Panc1 (cell line): ENCODE data around the gene FIZ1. TPM values are rescaled to one million over a fixed set of nuclear protein-coding genes. Genes with fewer than 3 reads are reported as not detected.

Experiments used
- ATAC-seq: fragments of 200-7000 bp; cut with Tn5 transposase; 2 replicates; pipeline ENCODE4 v1.9.1; 2020; ENCODE audit warnings: mild to moderate bottlenecking, moderate library complexity
- BruUV-seq: library from RNA; stranded (reverse); fragments of 400-500 nt; replicated peaks from 2 replicates; lab custom pipeline; 2021; lab: Mats Ljungman, UMichigan
- CTCF ChIA-PET: fragments of 300-600 bp; sonication (Branson Sonifier 250); formaldehyde crosslinking; loops from one replicate; lab custom pipeline; 2022; ENCODE audit warnings: antibody characterized with exemption; lab: Charles Lee
- POLR2A ChIA-PET: fragments of 300-600 bp; sonication (Branson Sonifier 250); formaldehyde crosslinking; loops from one replicate; lab custom pipeline; 2022; ENCODE audit warnings: antibody characterized with exemption; lab: Charles Lee
- DNase-seq: peaks from one replicate; pipeline ENCODE4 v3.0.0-alpha.2; 2010; ENCODE audit warnings: low read depth, low spot score
- H3K27ac ChIP-seq: 2 replicates; pipeline ENCODE4 v1.5.1; 2011; ENCODE audit warnings: mild to moderate bottlenecking, low read length, inconsistent platforms
- H3K27me3 ChIP-seq: fragments of 200-500 bp; sonication (Bioruptor generic); 2 replicates; pipeline ENCODE4 v1.6.0; 2014; ENCODE audit warnings: low read length, inconsistent platforms; ENCODE audit not compliant: control insufficient read depth, insufficient read depth
- H3K36me3 ChIP-seq: fragments of 200-500 bp; sonication (Bioruptor generic); 2 replicates; pipeline ENCODE4 v1.5.1; 2014; ENCODE audit warnings: inconsistent platforms, mild to moderate bottlenecking, low read length, moderate library complexity; ENCODE audit not compliant: control insufficient read depth, insufficient read depth
- H3K4me1 ChIP-seq: 2 replicates; pipeline ENCODE4 v1.5.1; 2011; ENCODE audit warnings: inconsistent platforms, mild to moderate bottlenecking, low read length, moderate library complexity; ENCODE audit not compliant: control insufficient read depth, insufficient read depth
- H3K4me3 ChIP-seq, 2 experiments: 2 replicates each; pipeline ENCODE4 v1.5.1; 2011 to 2012; ENCODE audit warnings: low read depth in 2 of 2, low read length in 2 of 2, mild to moderate bottlenecking in 2 of 2, inconsistent platforms in 1 of 2, moderate library complexity in 1 of 2
- H3K9me3 ChIP-seq: fragments of 200-500 bp; sonication (Bioruptor generic); 2 replicates; pipeline ENCODE4 v1.5.1; 2014; ENCODE audit warnings: low read depth, mild to moderate bottlenecking, inconsistent platforms, low read length, moderate library complexity; ENCODE audit not compliant: control insufficient read depth, insufficient read depth
- POLR2AphosphoS5 ChIP-seq: IDR thresholded peaks from 2 replicates; pipeline ENCODE4 v1.6.1; 2012; ENCODE audit warnings: mild to moderate bottlenecking, low read depth, low read length, moderate library complexity
- SIN3A ChIP-seq: IDR thresholded peaks from 2 replicates; pipeline ENCODE4 v1.6.1; 2012; ENCODE audit warnings: low read depth, mild to moderate bottlenecking, low read length, moderate library complexity, borderline replicate concordance; ENCODE audit not compliant: insufficient read depth
- TCF7L2 ChIP-seq: IDR thresholded peaks from 2 replicates; pipeline ENCODE4 v1.6.1; 2011; ENCODE audit warnings: mild to moderate bottlenecking, low read depth, low read length, inconsistent platforms
- in situ Hi-C: cut with HindIII; loops from 2 replicates; pipeline ENCODE4 v1.10.0; 2016; ENCODE audit warnings: low sequenced_read_pairs, low pct_unique_long_range_greater_than_20kb
- intact Hi-C: fragments of 100-400 bp; cut with micrococcal nuclease; formaldehyde crosslinking; loops from one replicate; pipeline ENCODE4 v1.10.0; 2022; ENCODE audit not compliant: unreplicated experiment
- total RNA-seq: library from RNA; stranded (reverse); gene quantifications from one replicate; pipeline ENCODE4 v1.2.1, GENCODE V29; 2021; ENCODE audit not compliant: unreplicated experiment
- TF ChIP-seq, protein P1 (sequence below), 2 experiments: IDR thresholded peaks; 2 replicates each; pipeline ENCODE4 v1.6.1; 2011 to 2012; ENCODE audit warnings: low read depth in 2 of 2, control low read depth in 1 of 2, low read length in 1 of 2, mild to moderate bottlenecking in 1 of 2, moderate library complexity in 1 of 2; ENCODE audit not compliant: insufficient read depth in 1 of 2
- TF ChIP-seq, protein P2 (sequence below): fragments of 450-650 bp; IDR thresholded peaks from 2 replicates; pipeline ENCODE4 v1.5.1; 2017; ENCODE audit warnings: mild to moderate bottlenecking

FIZ1 gene
- total RNA-seq, 1 experiment from 2014 or later = 28.5 TPM

DNA sequence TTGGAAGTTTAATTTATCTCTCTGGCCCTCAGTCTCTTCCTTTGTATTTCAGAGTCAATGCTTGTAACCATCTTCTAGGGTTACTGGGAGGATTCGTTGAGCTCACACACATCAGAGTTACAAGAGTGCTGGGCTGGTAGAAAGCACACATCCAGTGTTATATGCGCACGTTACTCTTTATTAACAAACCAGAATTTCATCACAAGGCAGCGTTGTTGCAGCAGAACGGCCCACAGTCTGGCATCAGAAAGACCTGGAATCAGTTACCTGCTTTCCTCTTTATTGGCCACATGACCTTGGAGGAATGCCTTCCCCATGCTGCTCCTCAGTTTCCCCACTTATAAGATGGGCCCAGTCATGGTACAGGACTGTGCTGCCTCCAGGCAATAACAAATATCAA lies 10.0 kb upstream of the FIZ1 start:
- in situ Hi-C loops = no loop called here
- H3K4me3 ChIP-seq = no peak overlapping the region
- no peaks in the 10 kb centered on the region for H3K9me3 ChIP-seq
- no peak for ATAC-seq
- intact Hi-C loops = no loop called here
- H3K36me3 ChIP-seq = no peaks in the 10 kb centered on the region
- no peak for DNase-seq
- ChIA-PET CTCF (interaction anchor here (0.6 kb wide), 1 partner anchor 133 kb away, joined by 3 read pairs; the partner anchor contains the start of gene ZNF628), POLR2A (interaction anchor here (0.7 kb wide), 1 partner anchor 200 kb away, joined by 4 read pairs; no protein-coding TSS in a partner anchor)
- peaks cover 7% of the 10 kb centered on the region for H3K4me1 ChIP-seq
- H3K27me3 ChIP-seq = no peaks in the 10 kb centered on the region
- no peak overlapping the region for H3K27ac ChIP-seq
- BruUV-seq = no TSS peak
- no peak for TF ChIP-seq TCF7L2
- no peak for TF ChIP-seq POLR2AphosphoS5
- TF ChIP-seq, protein P1, sequence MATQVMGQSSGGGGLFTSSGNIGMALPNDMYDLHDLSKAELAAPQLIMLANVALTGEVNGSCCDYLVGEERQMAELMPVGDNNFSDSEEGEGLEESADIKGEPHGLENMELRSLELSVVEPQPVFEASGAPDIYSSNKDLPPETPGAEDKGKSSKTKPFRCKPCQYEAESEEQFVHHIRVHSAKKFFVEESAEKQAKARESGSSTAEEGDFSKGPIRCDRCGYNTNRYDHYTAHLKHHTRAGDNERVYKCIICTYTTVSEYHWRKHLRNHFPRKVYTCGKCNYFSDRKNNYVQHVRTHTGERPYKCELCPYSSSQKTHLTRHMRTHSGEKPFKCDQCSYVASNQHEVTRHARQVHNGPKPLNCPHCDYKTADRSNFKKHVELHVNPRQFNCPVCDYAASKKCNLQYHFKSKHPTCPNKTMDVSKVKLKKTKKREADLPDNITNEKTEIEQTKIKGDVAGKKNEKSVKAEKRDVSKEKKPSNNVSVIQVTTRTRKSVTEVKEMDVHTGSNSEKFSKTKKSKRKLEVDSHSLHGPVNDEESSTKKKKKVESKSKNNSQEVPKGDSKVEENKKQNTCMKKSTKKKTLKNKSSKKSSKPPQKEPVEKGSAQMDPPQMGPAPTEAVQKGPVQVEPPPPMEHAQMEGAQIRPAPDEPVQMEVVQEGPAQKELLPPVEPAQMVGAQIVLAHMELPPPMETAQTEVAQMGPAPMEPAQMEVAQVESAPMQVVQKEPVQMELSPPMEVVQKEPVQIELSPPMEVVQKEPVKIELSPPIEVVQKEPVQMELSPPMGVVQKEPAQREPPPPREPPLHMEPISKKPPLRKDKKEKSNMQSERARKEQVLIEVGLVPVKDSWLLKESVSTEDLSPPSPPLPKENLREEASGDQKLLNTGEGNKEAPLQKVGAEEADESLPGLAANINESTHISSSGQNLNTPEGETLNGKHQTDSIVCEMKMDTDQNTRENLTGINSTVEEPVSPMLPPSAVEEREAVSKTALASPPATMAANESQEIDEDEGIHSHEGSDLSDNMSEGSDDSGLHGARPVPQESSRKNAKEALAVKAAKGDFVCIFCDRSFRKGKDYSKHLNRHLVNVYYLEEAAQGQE (IDR thresholded peaks at IDR 0.05; ENCODE audit: insufficient read depth in 1 of 2, low read depth in 2 of 2, low read length in 1 of 2) = no peak
- TF ChIP-seq SIN3A = no peak
- TF ChIP-seq, protein P2, sequence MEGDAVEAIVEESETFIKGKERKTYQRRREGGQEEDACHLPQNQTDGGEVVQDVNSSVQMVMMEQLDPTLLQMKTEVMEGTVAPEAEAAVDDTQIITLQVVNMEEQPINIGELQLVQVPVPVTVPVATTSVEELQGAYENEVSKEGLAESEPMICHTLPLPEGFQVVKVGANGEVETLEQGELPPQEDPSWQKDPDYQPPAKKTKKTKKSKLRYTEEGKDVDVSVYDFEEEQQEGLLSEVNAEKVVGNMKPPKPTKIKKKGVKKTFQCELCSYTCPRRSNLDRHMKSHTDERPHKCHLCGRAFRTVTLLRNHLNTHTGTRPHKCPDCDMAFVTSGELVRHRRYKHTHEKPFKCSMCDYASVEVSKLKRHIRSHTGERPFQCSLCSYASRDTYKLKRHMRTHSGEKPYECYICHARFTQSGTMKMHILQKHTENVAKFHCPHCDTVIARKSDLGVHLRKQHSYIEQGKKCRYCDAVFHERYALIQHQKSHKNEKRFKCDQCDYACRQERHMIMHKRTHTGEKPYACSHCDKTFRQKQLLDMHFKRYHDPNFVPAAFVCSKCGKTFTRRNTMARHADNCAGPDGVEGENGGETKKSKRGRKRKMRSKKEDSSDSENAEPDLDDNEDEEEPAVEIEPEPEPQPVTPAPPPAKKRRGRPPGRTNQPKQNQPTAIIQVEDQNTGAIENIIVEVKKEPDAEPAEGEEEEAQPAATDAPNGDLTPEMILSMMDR = no peak

DNA sequence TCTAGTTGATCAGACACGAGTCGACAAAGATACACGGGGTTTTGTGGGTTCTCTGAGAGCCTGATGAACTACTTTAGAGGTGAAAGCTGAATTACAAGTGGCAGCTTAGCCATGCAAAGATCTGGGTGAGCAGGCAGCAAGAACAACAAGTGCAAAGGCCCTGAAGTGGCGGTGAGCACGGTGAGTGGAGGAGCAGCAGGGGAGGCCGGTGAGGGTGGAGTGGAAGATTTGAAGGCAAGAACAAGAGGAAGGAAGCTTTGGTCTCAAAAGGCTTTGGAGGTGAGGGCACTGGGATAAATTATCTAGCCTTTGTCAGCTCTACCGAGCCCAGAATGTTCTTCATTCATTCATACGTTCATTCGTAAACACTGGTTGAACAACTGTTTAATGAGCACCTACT lies 7.5 kb upstream of the FIZ1 start:
- intact Hi-C loops (loop anchor here (2.0 kb wide), 1 partner anchor 90 kb away; no protein-coding TSS in a partner anchor), in situ Hi-C loops (no loop called here)
- no peak for ATAC-seq
- CTCF ChIA-PET = interaction anchor here (0.9 to 1.6 kb wide), 4 partner anchors 18 to 90 kb away, joined by 3 to 10 read pairs (median 6); no protein-coding TSS in a partner anchor
- Histone ChIP-seq H3K27ac (peak overlapping the region; percentile 93), H3K36me3 (no peaks in the 10 kb centered on the region), H3K4me1 (peaks cover 11% of the 10 kb centered on the region), H3K4me3 (peak overlapping the region; percentile 74 to 88), H3K9me3 (no peaks in the 10 kb centered on the region), H3K27me3 (no peaks in the 10 kb centered on the region)
- TF ChIP-seq, protein P1 (IDR thresholded peaks at IDR 0.05; ENCODE audit: insufficient read depth in 1 of 2, low read depth in 2 of 2, low read length in 1 of 2) = no peak
- no peak for TF ChIP-seq POLR2AphosphoS5
- POLR2A ChIA-PET = no interaction called here
- no peak for DNase-seq
- BruUV-seq = no TSS peak
